KMS-11 (cell line): ENCODE data around the gene SLC24A4.

ENCODE experiments used
- H2AFZ ChIP-seq: fragments of 200-600 bp; sonication (generic); 2 replicates; pipeline ENCODE4 v1.6.1; 2016; ENCODE audit warnings: antibody characterized with exemption, mixed run types, low read depth
- H3K27ac ChIP-seq: fragments of 200-600 bp; sonication (generic); 2 replicates; pipeline ENCODE4 v1.6.1; 2016; ENCODE audit warnings: mild to moderate bottlenecking, mixed run types
- H3K27me3 ChIP-seq: fragments of 200-600 bp; sonication (generic); 2 replicates; pipeline ENCODE4 v1.6.1; 2017; ENCODE audit warnings: mild to moderate bottlenecking, low read depth, mixed run types, moderate library complexity; ENCODE audit not compliant: insufficient read depth
- H3K36me3 ChIP-seq: fragments of 200-600 bp; sonication (generic); 2 replicates; pipeline ENCODE4 v1.6.1; 2017; ENCODE audit warnings: mild to moderate bottlenecking, mixed run types; ENCODE audit not compliant: insufficient read depth
- H3K4me1 ChIP-seq: fragments of 200-600 bp; sonication (generic); 2 replicates; pipeline ENCODE4 v1.6.1; 2016; ENCODE audit warnings: mild to moderate bottlenecking, low read depth, mixed run types; ENCODE audit not compliant: poor library complexity, severe bottlenecking
- H3K4me2 ChIP-seq: fragments of 200-600 bp; sonication (generic); 2 replicates; pipeline ENCODE4 v1.7.0; 2016; ENCODE audit warnings: mild to moderate bottlenecking, mixed run types
- H3K4me3 ChIP-seq: fragments of 200-600 bp; sonication (generic); IDR thresholded peaks from 2 replicates; pipeline ENCODE4 v1.6.1; 2017; ENCODE audit warnings: low read depth, low read length, mixed read lengths; ENCODE audit not compliant: insufficient read depth
- H3K79me2 ChIP-seq: fragments of 200-600 bp; sonication (generic); 2 replicates; pipeline ENCODE4 v1.6.1; 2016; ENCODE audit warnings: low read depth, mixed run types; ENCODE audit not compliant: insufficient read depth
- H3K9ac ChIP-seq: fragments of 200-600 bp; sonication (generic); 2 replicates; pipeline ENCODE4 v1.6.1; 2016; ENCODE audit warnings: mild to moderate bottlenecking, mixed run types
- H4K20me1 ChIP-seq: fragments of 200-600 bp; sonication (generic); 2 replicates; pipeline ENCODE4 v1.6.1; 2016; ENCODE audit warnings: mild to moderate bottlenecking, mixed run types; ENCODE audit not compliant: insufficient read depth
- TF ChIP-seq, protein P1 (sequence below): fragments of 200-600 bp; sonication (generic); conservative IDR thresholded peaks from 2 replicates; pipeline ENCODE4 v1.6.1; 2017; ENCODE audit warnings: low read depth, mild to moderate bottlenecking, antibody characterized with exemption, low read length, moderate library complexity, mixed read lengths

SLC24A4 gene

DNA sequence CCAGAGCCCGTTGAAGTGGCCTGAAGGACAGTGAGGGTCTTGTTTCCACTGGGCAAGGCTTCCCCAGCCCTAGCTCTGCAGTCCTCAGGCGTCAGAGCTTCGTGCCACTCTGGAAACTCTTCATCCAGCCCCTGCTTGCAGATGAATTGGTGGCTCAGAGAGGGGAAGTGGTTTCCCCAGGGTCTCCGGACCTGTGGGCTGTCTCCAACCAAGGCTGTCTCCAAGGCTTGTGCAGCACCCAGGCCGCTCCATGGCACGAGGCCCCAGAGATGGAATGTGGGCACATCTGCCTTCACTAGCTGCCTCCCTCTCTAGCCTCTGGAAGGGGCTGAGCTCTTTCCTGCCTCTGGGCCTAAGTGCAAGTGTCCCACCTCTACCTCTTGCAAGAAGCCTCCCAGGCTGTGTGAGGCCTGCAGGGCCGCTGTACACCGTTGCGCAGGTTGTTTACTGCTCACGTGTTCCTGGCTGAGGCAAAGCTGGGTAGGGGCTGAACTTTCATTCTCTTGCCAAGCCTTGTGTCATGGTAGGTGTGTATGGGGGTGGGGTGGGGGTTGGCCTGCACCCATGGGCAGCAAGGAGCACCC is 201.7 kb downstream of the SLC24A4 start:
- Histone ChIP-seq H2AFZ (no peak overlapping the region), H3K4me3 (no peak overlapping the region), H3K4me1 (no peaks in the 10 kb centered on the region), H3K4me2 (no peak overlapping the region), H3K27ac (no peak overlapping the region), H3K9ac (no peak overlapping the region), H4K20me1 (no peaks in the 10 kb centered on the region), H3K27me3 (no peaks in the 10 kb centered on the region), H3K79me2 (no peaks in the 10 kb centered on the region), H3K36me3 (no peaks in the 10 kb centered on the region)
- TF ChIP-seq, protein P1, sequence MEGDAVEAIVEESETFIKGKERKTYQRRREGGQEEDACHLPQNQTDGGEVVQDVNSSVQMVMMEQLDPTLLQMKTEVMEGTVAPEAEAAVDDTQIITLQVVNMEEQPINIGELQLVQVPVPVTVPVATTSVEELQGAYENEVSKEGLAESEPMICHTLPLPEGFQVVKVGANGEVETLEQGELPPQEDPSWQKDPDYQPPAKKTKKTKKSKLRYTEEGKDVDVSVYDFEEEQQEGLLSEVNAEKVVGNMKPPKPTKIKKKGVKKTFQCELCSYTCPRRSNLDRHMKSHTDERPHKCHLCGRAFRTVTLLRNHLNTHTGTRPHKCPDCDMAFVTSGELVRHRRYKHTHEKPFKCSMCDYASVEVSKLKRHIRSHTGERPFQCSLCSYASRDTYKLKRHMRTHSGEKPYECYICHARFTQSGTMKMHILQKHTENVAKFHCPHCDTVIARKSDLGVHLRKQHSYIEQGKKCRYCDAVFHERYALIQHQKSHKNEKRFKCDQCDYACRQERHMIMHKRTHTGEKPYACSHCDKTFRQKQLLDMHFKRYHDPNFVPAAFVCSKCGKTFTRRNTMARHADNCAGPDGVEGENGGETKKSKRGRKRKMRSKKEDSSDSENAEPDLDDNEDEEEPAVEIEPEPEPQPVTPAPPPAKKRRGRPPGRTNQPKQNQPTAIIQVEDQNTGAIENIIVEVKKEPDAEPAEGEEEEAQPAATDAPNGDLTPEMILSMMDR = no peak

DNA sequence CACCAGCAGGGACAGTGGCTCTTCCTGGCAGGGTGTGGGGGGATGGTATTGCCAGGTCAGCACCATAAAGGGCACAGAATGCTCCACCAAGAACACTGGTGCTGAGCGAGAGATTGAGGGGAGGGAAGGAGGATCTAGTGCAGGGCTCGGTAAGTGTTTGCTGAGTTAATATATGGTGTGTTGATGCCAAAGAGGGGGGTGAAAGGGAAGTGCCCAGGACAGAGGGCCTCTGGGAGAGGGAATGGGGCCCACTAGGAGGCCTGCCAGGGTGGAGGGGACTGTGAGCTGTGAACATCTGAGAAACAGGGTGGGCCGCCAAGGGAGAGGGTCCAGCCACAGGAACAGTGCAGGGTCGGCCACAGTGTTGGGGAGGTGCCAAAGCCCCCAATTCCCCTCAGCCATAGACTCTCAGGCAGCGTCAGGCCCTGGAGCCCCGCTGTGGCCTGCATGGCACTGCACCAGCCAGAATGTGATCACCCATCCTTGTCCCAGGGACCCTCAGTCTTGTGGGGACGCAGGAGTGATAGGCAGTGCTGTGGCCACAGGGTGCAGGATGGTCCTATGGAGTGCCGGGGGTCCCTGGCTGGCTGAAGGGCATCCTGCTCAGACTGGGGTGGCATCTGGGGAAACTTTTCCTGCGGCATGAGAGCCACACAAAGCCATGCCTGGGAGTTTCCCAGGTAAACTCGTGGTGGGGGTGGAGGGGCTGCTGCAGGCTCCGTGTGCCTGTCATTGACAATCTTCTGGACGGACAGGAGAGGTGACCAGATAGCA is 202.5 kb downstream of the SLC24A4 start:
- Histone ChIP-seq H3K4me2 (no peak overlapping the region), H3K4me1 (no peaks in the 10 kb centered on the region), H4K20me1 (no peaks in the 10 kb centered on the region), H3K79me2 (no peaks in the 10 kb centered on the region), H3K27ac (no peak overlapping the region), H3K36me3 (no peaks in the 10 kb centered on the region), H2AFZ (no peak overlapping the region), H3K4me3 (no peak overlapping the region), H3K9ac (no peak overlapping the region), H3K27me3 (no peaks in the 10 kb centered on the region)
- TF ChIP-seq, protein P1 = no peak

DNA sequence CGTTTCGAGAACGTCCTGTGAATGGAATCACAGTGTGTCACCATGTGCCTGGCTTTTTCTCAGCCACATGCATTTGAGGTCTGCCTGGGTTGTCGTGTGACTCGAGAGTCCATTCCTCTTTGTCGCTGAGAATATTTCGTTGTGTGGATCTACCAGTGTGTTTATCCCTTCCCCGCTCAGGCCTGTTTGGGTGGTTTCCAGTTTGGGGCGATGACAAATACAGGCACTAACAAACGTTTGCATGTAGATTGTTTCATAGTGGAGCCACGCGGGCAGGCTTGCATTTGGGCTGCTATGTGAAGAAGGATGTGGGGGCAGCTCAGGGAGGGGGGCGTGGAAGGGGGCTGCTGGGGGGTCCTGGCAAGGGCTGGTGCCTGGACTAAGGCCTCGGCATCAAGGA is 204.8 kb downstream of the SLC24A4 start:
- Histone ChIP-seq H2AFZ (no peak overlapping the region), H3K27ac (no peak overlapping the region)

DNA sequence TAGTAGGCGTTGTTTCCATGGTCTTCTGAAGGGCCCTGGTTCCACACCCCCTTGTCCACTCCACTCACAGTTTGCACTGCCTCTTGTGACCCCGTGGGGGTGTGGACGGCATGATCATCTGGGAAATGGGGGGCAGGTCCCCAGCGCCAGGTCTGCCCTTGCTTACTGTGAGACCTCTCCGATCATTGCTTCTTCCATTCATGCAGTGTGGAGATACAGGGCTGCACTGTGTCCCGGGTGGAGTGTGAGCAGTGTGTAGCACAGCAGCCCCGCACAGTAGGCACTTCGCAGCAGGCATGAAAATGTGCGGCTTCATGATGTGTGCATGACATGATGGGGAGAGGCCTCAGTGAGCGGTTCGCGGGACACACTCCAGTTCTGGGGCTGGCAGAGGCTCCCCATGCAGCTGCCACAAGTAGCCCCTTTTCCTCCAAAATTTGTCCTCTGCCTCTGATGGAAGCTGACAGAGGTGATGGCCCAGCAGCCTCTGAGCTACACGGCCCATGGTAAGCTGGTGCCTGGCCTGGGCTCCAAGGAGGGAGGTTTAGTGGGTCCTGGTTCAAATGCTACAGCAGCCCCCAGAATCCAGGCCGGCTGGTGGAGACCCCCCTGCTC is 205.6 kb downstream of the SLC24A4 start:
- no peak overlapping the region for H3K9ac ChIP-seq
- H3K4me3 ChIP-seq = no peak overlapping the region
- no peaks in the 10 kb centered on the region for H4K20me1 ChIP-seq
- H3K79me2 ChIP-seq = no peaks in the 10 kb centered on the region
- no peak overlapping the region for H3K4me2 ChIP-seq
- H3K36me3 ChIP-seq = no peaks in the 10 kb centered on the region
- no peak overlapping the region for H2AFZ ChIP-seq
- H3K27me3 ChIP-seq = no peaks in the 10 kb centered on the region
- H3K27ac ChIP-seq = no peak overlapping the region
- H3K4me1 ChIP-seq = no peaks in the 10 kb centered on the region
- TF ChIP-seq, protein P1 = no peak

More for the DNA sequence above, 204.8 kb downstream of the SLC24A4 start:
- Histone ChIP-seq H3K27me3 (no peaks in the 10 kb centered on the region), H4K20me1 (no peaks in the 10 kb centered on the region), H3K36me3 (no peaks in the 10 kb centered on the region), H3K4me1 (no peaks in the 10 kb centered on the region), H3K4me3 (no peak overlapping the region), H3K4me2 (no peak overlapping the region), H3K79me2 (no peaks in the 10 kb centered on the region), H3K9ac (no peak overlapping the region)
- TF ChIP-seq, protein P1 = no peak
